Heart left ventricle (tissue), 16 donors: ENCODE results near the gene TMEM234. TPM values are rescaled to one million over a fixed set of nuclear protein-coding genes. Genes with fewer than 3 reads are reported as not detected.

Source experiments
- ATAC-seq, 4 donors: fragments of 200-7000 bp; cut with Tn5 transposase; one replicate each; pipeline ENCODE4 v1.9.1; 2020 to 2022; ENCODE audit warnings: moderate library complexity in 4 of 4, mild to moderate bottlenecking in 3 of 4, moderate number of reproducible peaks in 1 of 4
- DNase-seq, 5 donors: peaks; one replicate each; pipeline ENCODE4 v3.0.0-alpha.2; 2020
- H3K27ac ChIP-seq, 12 donors: fragments of 200-600 bp; sonication (generic) in 4 of 12; one replicate each; pipeline versions ENCODE4 v1.5.0 to v1.8.0; 2016 to 2022; ENCODE audit warnings: mild to moderate bottlenecking in 2 of 12
- H3K27me3 ChIP-seq, 9 donors: fragments of 200-600 bp; sonication (generic) in 2 of 9; one replicate each; pipeline versions ENCODE4 v1.5.1 to v1.8.0; 2016 to 2022; ENCODE audit warnings: mild to moderate bottlenecking in 3 of 9
- H3K36me3 ChIP-seq, 9 donors: fragments of 200-600 bp; sonication (generic) in 2 of 9; one replicate each; pipeline versions ENCODE4 v1.5.0 to v1.8.0; 2018 to 2022; ENCODE audit warnings: mild to moderate bottlenecking in 2 of 9
- H3K4me1 ChIP-seq, 12 donors: fragments of 200-600 bp; sonication (generic) in 4 of 12; one replicate each; pipeline versions ENCODE4 v1.5.0 to v1.8.0; 2016 to 2022; ENCODE audit warnings: mild to moderate bottlenecking in 3 of 12
- H3K4me3 ChIP-seq, 12 donors: fragments of 200-600 bp; sonication (generic) in 4 of 12; one replicate each; pipeline versions ENCODE4 v1.5.0 to v1.8.0; 2017 to 2022; ENCODE audit warnings: mild to moderate bottlenecking in 9 of 12, moderate library complexity in 4 of 12
- H3K9me3 ChIP-seq, 12 donors: fragments of 200-600 bp; sonication (generic) in 4 of 12; one replicate each; pipeline versions ENCODE4 v1.5.0 to v1.8.0; 2016 to 2022; ENCODE audit warnings: mild to moderate bottlenecking in 1 of 12
- POLR2A ChIP-seq, 2 donors: fragments of 450-650 bp; IDR thresholded peaks; one replicate each; pipeline ENCODE4 v1.6.1; 2017; ENCODE audit warnings: antibody characterized with exemption in 2 of 2, mild to moderate bottlenecking in 2 of 2, moderate library complexity in 2 of 2
- WGBS, 4 donors: extraction: QIAGEN DNeasy Blood & Tissue Kit in 2 of 4; methylation state at CpG; one replicate each; pipeline versions ENCODE4 v1.1.5 to v1.1.7; 2013 to 2018; 5-methylcytosine and 5-hydroxymethylcytosine counted together
- intact Hi-C, 10 donors: fragments of 100-400 bp; cut with DNase I; formaldehyde crosslinking; loops; one replicate each; pipeline versions ENCODE4 v1.11.1 to v1.14.2; 2022
- polyA plus RNA-seq, 2 donors: library from polyadenylated mRNA; stranded (reverse); fragments of 200-250 nt; gene quantifications; one replicate each; pipeline ENCODE4 v1.2.3, GENCODE V29; 2013
- total RNA-seq, 9 donors: library from RNA; depleted of rRNA in 2 of 9; stranded (reverse); fragments of >200 nt in 2 of 9; fragmentation: NEBNext Ultra II Directional in 3 of 9; extraction: Animal tissue kit (Norgen Biotek cat#: 25700) in 3 of 9; gene quantifications; one replicate each; pipeline versions ENCODE4 v1.1.0 to v1.2.4, GENCODE V29; 2016 to 2023
- TF ChIP-seq, protein P1 (sequence below), 12 donors: fragments of 200-600 bp; sonication (generic) in 4 of 12; IDR thresholded peaks; one replicate each; pipeline versions ENCODE4 v1.5.0 to v1.8.0; 2018 to 2022; ENCODE audit warnings: antibody characterized with exemption in 12 of 12, mild to moderate bottlenecking in 5 of 12
- donor health status: ischemic (EF 13 %, LVEDD 7.1; RV severe dilation, severe dysfunction).
- donor health status: healthy with polysubstance abuse.
- donor health status: DM: no; HTN: yes; CAD: no.
- donor health status: DM: no; HTN: no; CAD: no.
- donor health status: ischemic (EF 25% LVEDD 6.9; RV normal size, moderate dysfunction).
- donor health status: ischemic (EF 25% LVEDD 5.7; RV mildly dilated, moderate dysfunction).
- donor health status: healthy.
- donor health status: DM: yes; HTN: yes; CAD: no.
- donor health status: ischemic (EF 35%, LVEDD 5.7; RV mildly dilated, moderate dysfunction).
- donor health status: nonischemic (EF 11% LVEDD 7.7; RV severe dilation, severe dysfunction).
- donor health status: DM: yes; HTN: yes; CAD: no.
- donor health status: PGD.
- donor health status: ischemic (EF 29% LVEDD 5.4; RV normal size, mild dysfunction).
- donor health status: nonischemic (EF 23%, LVEDD 6.1; RV moderate dilation, normal function).

TMEM234 gene
- total and polyA plus RNA-seq, 11 donors: 7.7 to 19.8 (median 10.8) TPM

DNA sequence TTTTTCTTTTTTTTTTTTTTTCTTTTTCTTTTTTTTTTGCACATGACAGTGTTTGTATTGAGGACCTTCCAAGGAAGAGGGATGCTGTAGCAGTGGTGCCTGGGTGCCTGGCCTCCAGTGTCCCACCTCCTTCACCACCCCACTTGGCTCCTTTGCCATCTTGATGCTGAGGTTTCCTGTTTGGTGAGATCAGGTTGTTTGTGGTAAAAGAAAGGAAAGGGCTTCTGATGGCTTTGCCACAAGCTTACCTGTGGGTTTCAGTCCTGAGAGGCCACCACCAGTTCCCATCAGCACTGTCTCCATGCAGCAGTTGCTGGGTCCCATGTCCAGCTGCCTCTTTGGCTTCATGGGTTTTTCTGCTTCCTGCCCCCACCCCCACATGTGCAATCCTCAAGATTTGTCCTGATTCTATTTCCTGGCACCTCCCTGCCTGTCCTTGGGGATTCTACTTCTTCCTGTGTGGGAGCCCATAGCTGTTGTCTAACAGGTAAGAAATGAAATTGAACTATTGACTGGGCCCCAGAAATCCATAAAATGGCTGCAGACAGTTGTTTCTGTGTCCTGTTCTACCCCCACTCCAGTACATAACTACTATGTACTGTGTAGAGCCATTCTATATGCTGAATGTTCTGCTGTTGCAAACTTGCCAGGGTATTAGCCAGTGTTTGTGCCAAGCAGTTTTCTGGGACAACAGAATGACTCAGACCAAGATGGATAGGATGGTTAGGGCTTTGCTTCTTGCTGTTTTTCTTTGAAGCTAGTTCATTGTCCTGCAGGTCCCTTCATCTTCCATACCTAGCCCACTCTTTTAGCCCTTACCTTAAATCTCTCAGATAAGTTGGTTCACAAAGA lies 26.0 kb downstream of the TMEM234 start:
- Histone ChIP-seq H3K4me1 (peaks cover 0 to 39% (median 15%) of the 10 kb centered on the region in 12 donors), H3K9me3 (no peaks in the 10 kb centered on the region), H3K4me3 (no peak overlapping the region), H3K36me3 (peaks cover 2 to 74% (median 69%) of the 10 kb centered on the region in 9 donors), H3K27ac (peak overlapping the region in 1 of 12 donors; percentile 9), H3K27me3 (no peaks in the 10 kb centered on the region)
- TF ChIP-seq POLR2A (IDR thresholded peaks at IDR 0.05): no peak
- TF ChIP-seq, protein P1, sequence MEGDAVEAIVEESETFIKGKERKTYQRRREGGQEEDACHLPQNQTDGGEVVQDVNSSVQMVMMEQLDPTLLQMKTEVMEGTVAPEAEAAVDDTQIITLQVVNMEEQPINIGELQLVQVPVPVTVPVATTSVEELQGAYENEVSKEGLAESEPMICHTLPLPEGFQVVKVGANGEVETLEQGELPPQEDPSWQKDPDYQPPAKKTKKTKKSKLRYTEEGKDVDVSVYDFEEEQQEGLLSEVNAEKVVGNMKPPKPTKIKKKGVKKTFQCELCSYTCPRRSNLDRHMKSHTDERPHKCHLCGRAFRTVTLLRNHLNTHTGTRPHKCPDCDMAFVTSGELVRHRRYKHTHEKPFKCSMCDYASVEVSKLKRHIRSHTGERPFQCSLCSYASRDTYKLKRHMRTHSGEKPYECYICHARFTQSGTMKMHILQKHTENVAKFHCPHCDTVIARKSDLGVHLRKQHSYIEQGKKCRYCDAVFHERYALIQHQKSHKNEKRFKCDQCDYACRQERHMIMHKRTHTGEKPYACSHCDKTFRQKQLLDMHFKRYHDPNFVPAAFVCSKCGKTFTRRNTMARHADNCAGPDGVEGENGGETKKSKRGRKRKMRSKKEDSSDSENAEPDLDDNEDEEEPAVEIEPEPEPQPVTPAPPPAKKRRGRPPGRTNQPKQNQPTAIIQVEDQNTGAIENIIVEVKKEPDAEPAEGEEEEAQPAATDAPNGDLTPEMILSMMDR (IDR thresholded peaks at IDR 0.05): no peak
- DNase-seq (no peak), ATAC-seq (no peak)
- intact Hi-C loops: no loop called here

DNA sequence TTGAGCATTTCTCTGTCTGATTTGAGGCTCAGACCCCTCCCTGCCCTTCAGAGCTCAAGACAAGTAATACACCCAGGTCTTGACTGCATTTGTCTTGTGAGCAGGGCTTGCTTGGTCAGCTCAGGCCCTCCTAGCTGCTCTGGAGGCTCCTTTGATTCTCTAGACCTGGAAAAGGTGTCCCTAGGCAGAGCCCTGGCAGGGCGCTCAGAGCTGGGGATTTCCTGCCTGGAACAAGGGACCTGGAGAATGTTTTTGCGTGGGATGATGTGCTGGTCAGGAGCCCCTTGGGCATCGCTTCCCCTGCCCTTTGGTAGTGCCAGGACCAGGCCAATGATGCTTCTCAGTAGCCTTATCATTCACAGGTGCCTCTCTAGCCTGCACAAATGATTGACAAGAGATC lies 26.6 kb downstream of the TMEM234 start:
- H3K36me3 ChIP-seq: peaks cover 2 to 81% (median 76%) of the 10 kb centered on the region in 9 donors
- peaks cover 0 to 35% (median 14%) of the 10 kb centered on the region in 12 donors for H3K4me1 ChIP-seq
- H3K4me3 ChIP-seq: no peak overlapping the region
- TF ChIP-seq, protein P1 (IDR thresholded peaks at IDR 0.05): no peak
- no peak for TF ChIP-seq POLR2A (IDR thresholded peaks at IDR 0.05)
- H3K27me3 ChIP-seq: no peaks in the 10 kb centered on the region
- no peak for DNase-seq
- H3K27ac ChIP-seq: no peak overlapping the region
- intact Hi-C loops: no loop called here
- no peaks in the 10 kb centered on the region for H3K9me3 ChIP-seq
- 83 to 94% (median 87%) methylated on average over 3 of the region's 3 CpGs for WGBS, 4 donors
- ATAC-seq: no peak

DNA sequence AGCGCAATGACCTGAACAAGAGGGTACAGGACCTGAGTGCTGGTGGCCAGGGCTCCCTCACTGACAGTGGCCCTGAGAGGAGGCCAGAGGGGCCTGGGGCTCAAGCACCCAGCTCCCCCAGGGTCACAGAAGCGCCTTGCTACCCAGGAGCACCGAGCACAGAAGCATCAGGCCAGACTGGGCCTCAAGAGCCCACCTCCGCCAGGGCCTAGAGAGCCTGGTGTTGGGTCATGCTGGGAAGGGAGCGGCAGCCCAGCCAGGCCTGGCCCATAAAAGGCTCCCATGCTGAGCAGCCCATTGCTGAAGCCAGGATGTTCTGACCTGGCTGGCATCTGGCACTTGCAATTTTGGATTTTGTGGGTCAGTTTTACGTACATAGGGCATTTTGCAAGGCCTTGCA lies 27.2 kb downstream of the TMEM234 start:
- no peak for DNase-seq
- Histone ChIP-seq H3K9me3 (no peaks in the 10 kb centered on the region), H3K4me3 (no peak overlapping the region), H3K27ac (no peak overlapping the region), H3K27me3 (no peaks in the 10 kb centered on the region), H3K36me3 (peaks cover 2 to 86% (median 81%) of the 10 kb centered on the region in 9 donors), H3K4me1 (peaks cover 0 to 32% (median 12%) of the 10 kb centered on the region in 12 donors)
- intact Hi-C loops: no loop called here
- 84 to 95% (median 91%) methylated on average over 4 to 6 of the region's 6 CpGs for WGBS, 4 donors
- TF ChIP-seq POLR2A (IDR thresholded peaks at IDR 0.05): no peak
- TF ChIP-seq, protein P1 (IDR thresholded peaks at IDR 0.05): no peak
- no peak for ATAC-seq

DNA sequence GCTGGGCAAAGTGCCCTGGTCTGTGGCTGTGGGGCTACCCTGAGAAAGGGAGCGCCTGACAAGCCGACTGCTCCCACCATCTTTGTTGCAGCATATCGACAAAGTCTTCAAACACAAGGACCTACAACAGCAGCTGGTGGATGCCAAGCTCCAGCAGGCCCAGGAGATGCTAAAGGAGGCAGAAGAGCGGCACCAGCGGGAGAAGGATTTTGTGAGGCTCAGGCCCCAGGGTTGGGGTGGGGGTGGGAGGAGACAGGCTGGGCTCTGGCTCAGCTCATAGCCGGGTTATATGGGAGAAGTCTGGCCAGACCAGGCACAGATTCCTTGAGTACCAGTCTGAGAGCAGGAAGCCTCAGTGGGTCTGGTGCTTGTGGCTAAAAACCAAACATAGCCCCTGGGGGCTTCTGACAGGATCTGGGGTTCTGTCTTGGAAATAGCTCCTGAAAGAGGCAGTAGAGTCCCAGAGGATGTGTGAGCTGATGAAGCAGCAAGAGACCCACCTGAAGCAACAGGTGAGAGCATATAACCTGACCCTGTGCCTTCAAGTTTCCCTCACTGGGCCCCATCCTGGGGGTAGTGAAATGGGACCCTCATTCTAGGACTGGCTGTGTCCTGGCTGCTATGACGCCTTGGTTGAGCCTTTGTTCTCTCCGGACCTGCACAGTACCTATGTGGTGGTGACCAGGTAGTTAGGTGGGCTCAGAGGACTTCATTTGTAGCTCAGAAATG lies 29.8 kb downstream of the TMEM234 start:
- intact Hi-C loops: no loop called here
- ATAC-seq: no peak
- WGBS, 4 donors: 78 to 95% (median 89%) methylated on average over 8 of the region's 8 CpGs
- no peak for DNase-seq
- H3K27me3 ChIP-seq: no peaks in the 10 kb centered on the region
- no peaks in the 10 kb centered on the region for H3K9me3 ChIP-seq
- H3K4me1 ChIP-seq: peaks cover 0 to 17% (median 0%) of the 10 kb centered on the region in 12 donors
- no peak overlapping the region for H3K27ac ChIP-seq
- H3K36me3 ChIP-seq: peaks cover 2 to 100% (median 99%) of the 10 kb centered on the region in 9 donors
- TF ChIP-seq, protein P1 (IDR thresholded peaks at IDR 0.05): no peak
- no peak for TF ChIP-seq POLR2A (IDR thresholded peaks at IDR 0.05)
- no peak overlapping the region for H3K4me3 ChIP-seq
